Right forelimb (tissue), 1 donor: ENCODE results near the gene CALCOCO1.
A peak's percentile ranks its signal among the peaks of the same experiment; 100 is the strongest.
"Not testable (repeated sequence)": the region's sequence is repeated elsewhere in the genome, so short reads cannot be mapped to it uniquely, and the experiment has no call there.

Experiments used
- DNase-seq: peaks from one replicate; pipeline ENCODE4 v3.0.0-alpha.2; 2018

Gene CALCOCO1

DNA sequence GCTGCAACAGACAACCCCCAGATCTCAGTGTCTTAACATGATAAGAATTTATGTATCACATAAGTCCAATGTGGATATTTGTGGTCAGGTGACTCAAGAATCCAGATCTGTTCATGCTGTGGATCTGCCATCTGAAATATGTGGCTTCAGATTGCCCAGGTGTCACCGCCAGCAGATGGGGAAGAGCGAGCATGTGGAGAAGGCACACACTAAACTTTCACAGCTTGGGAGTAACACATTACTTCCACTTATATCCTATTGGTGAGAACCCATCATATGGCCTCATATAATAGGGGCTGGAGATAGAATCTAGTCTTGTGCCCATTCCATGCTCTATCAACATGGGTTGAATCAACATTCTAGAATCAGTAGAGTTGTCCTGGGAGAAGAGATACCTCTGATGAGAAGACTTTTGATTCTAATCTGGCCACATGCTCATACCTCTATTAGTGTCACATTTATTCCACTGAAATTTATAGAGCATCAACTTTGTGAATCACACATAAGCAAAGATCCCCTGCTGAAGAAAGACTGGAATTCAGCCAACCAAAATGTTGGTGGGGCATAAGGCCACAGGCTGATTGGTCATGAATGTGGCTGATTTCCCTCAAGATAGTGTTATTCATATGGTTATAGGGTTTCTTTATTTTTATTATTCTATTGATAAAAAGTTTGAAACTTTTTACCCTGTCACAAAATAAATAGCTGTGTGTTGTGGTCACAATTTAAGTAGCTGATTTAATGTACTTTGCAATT, 6.0 kb upstream of the CALCOCO1 start:
- no peak for DNase-seq

- no peak for DNase-seq
These were observed 2.4 kb upstream of the CALCOCO1 start for GRCh38 chr12:53729644-53730043.

- DNase-seq: no peak
These were observed 954 bp upstream of the CALCOCO1 start for GRCh38 chr12:53728206-53728605.

GRCh38 chr12:53726946-53727309, 324 bp downstream of the CALCOCO1 start:
- no peak for DNase-seq

DNA sequence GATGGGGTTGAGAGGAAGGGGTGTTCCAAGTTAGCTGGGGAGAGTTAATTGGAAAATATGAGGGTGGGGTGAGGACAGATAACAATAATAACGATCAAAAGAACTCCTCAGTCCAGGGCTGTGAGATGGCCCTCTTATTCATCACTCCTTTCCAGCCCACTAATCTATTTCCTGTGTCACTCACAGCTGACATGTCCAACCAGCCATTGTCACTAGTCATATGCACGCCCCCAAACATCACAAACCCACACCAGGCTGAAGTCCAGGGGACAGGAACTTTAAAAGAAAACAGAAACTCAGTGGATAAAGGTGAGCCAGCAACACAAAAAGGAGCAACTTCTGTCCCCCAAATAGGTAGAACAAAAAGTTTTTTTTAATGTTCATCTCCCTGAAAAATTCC, 911 bp downstream of the CALCOCO1 start:
- DNase-seq: no peak

DNA sequence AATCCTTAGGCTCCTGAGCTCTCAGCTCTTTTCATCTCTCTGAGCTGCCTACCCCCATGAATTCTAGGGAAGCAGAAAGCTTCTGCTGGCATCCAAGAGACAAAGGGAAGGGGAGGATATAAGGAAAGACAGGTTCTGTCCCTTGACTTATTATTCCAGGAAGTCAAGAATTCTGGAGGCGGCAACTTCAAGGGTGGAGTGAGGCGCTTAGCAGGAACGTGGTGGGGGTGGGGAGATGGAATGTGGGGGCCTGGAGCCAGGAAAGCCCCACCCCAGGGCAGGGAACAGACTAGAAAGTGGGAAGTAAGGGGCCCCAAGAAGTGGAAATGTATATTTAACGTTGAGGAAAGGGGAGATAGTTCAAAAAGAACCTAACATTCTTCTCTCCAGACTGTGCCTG, 1.4 kb downstream of the CALCOCO1 start:
- DNase-seq: no peak

DNA sequence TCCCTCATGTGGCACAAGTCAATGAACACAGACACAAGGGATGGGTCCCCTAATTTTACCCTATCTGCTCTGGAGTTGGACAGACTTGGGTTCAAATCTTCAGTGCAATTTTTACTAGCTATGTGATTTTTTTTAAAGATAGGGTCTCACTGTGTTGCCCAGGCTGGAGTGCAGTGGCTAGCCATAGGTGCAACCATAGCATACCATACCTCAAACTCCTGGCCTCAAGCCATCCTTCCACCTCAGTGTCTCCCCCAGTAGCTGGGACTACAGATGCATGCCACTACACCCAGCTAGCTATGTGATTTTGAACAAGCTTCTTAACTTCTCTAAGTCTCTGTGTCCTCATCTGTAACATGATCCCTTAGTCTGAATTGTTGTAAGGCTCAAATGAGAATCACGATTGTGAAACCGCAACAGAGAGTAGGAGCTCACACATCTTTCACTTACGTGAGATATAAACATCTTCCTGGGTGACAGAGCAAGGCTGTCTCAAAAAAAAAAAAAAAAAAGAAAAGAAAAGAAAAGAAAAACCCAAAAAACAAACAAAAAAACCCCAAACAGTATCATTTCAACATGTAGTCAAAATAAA, 4.7 kb downstream of the CALCOCO1 start:
- DNase-seq: no peak

- DNase-seq: no peak
These were observed 6.3 kb downstream of the CALCOCO1 start for GRCh38 chr12:53720946-53721345.

DNA sequence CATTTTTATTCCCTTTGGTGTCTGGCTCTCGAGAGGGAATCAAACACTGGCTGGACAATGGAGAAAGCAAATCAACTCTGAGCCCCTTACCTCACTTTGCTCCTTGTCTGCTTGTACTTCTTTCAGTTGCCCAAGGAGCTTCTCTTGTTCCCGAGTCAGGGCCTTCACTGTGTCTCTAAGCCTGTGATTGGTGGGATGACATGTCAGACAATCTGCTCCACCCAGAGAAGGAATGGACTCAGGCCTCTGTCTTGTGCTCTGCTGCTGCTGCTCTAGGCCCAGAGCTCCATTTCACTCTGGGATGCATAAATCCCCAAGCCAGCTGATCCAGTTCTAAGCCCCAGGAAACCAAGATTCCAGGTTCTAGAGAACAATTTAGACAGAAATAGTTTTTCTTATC, 7.6 kb downstream of the CALCOCO1 start:
- no peak for DNase-seq

- not testable (repeated sequence) for DNase-seq
These were observed 8.7 kb downstream of the CALCOCO1 start for GRCh38 chr12:53718567-53718966.

- no peak for DNase-seq
These were observed 9.9 kb downstream of the CALCOCO1 start for GRCh38 chr12:53717319-53717718.

DNA sequence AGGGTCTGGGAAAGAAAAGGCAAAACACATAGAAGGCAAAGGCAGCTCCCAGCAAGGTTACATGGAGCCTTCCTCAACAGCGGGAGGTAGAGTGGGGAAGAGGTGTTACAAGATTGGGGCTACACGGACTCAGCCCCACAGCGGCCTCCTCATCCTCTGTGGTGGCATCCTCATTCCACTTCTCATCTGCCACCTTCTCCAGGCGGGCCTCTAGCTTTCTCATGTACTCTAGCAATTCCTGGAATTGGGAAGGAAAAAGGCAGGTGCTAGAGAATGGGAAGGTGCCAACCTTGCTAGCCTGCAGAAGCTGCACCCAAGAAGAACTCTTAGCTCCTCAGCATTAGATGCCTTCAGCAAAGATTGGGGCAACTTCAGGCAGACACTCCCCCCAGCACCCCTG, 13.2 kb downstream of the CALCOCO1 start:
- peak; percentile 11 for DNase-seq

- peak; percentile 26 for DNase-seq
These were observed 13.7 kb downstream of the CALCOCO1 start for GRCh38 chr12:53713516-53713915.

DNA sequence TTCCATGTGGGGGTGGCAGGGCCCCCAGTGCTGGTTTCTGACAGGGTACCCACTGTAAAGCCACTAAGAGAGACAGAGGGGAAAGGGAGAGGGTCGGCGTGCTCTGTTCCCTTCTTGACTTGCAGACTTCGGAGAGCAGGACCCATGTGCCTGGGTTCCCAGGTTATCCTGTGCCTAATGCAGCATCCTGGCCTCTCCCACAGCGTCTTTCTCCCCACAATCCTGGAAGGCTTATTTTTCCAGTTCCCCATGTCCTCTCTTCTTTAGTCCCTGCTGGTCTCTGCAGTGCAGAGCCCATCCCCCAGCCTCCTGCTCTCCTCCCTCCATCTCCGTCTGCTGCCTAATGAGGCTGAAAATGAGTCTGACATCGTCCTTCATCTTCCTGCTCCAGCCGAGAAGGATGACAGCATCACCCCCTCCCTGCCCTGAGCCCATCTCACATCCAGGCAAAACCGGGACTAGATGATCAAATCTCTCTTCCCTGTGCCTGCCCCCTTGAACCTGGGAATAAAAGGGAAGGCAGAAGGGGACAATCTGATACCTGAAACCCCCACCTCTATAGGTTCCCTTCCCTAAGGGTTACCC, 15.1 kb downstream of the CALCOCO1 start:
- peak; percentile 24 for DNase-seq

- no peak for DNase-seq
These were observed 17.2 kb downstream of the CALCOCO1 start for GRCh38 chr12:53710091-53710490.

DNA sequence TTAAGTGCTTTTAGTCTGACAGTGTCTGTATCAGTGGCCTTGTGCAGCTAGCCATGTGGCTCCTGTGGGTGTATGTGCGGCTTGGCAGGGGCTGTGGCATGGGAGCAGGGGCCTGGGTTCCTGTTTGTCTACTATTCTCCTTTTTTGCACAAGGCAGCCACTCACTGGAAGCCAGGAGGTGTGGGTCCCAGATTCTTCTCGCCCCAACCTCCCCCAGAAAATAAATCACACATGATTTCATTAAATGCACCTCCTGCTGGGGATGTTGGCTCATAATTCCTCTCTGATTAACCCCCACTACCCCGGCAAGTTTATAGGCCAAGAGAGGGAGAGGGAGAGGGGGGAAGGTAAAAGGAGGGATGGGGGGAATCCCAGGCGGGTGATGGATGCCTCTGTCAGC, 17.6 kb downstream of the CALCOCO1 start:
- no peak for DNase-seq

DNA sequence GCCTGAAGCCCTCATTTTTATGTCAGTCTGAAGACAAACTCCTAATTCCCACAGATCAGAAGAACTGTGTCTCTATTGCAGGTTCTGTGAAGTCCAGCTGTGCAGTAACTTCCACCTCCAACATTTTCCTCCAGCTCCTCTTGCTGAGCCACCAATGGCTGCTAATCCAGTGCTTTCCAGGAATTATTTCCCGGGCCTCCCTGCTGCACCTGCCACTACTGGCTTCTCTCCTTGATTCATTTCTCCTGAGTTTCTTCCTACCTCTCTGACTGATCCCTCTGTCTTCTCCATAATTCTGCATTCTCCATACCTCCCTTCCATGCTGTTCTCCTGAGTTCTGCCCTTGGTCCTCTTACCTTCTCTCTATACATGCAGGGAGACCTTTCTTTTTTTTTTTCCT, 21.2 kb downstream of the CALCOCO1 start:
- no peak for DNase-seq

DNA sequence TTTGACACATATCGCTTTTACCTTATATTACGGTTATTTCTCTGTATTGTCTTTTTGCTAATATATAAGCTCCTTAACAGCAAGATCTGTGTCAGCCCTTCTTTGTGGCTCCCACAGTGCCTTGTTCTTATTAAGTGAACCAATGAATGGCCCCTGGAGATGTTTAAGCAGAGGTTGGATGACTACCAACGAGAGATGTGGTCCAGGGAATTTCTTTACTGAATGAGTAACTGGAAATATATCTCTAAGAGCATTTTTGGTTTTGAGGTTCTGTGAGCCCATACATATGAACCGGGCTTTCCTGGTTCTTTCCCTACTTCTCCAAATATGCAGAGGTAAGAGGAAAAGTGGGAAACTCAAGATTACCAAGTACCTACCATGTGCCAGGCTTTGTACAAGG, 23.5 kb downstream of the CALCOCO1 start:
- no peak for DNase-seq

DNA sequence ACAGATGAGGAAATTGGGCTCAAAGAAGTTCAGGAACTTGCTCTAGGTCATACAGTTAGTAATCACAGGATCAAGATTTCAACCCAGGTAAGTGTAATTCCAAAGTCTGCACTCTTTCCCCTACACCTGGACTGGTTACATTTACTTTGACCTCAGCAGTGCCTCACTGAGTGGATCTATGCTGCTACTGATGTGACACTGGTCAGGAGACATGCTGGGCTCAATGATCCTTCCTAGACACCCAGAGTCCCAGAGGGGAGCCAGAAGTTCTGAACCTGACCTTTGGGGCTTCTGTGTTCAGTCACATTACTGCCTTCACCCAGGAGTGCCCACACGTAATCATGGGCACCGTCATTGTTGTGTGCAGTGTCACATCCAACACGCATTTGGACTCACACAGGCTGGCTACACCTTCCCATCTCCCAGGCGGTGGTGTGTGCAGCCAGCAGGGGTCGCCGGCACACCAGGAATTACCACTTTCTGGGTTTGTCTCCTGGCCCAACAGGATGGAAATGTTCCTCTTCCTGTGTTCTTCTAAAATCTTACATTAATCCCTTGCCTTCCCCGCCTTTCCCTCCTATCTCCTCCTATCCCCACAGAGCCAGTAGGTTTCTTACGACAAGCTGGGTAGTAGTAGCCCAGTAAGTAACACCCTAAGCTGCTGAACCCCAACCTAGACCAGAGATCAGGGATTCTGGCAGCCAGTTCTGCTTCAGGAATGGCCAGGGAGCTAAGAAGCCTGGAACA, 25.6 kb downstream of the CALCOCO1 start:
- peak; percentile 90 for DNase-seq

DNA sequence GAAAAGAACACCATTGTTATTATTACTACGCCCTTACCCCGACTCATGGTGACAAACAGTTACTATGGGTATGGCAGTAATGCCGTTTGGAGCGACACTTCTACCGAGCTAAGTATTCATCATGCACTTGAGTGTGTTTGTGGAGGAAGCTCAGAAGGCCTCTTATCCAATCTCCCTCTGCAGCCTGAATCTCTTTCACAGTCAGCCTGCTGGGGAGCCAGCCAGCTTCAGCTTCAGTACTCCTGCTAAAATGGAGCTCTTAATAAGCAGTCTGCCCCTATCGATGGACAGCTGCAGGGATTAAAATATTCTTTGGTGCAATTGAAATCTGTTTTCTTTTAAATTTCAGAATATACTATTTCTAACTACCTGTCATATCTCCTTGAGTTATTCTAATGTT, 26.7 kb downstream of the CALCOCO1 start:
- no peak for DNase-seq

DNA sequence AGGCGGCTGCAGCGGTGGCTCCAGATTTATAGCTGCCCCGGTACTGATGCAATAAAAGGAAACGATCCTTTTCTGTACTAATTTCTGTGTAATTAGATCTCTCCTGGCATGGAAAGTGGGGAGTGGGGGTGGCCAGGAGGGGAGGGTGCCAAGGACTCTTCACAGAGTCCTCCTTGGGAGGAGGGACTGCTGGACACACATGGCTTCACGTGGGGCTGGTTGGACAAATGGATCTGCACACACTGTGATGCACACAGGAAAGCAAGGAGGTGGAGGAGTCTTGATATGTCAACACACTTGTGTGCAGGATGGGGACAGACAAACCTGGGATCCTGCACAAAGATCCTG, 27.6 kb downstream of the CALCOCO1 start:
- no peak for DNase-seq

- no peak for DNase-seq
These were observed 28.1 kb downstream of the CALCOCO1 start for GRCh38 chr12:53698948-53699677.

- DNase-seq: no peak
These were observed 30.5 kb downstream of the CALCOCO1 start for GRCh38 chr12:53696655-53697331.
